HG02938 (cell line): ENCODE data around the gene OCEL1.
"Not testable (repeated sequence)": the region's sequence is repeated elsewhere in the genome, so short reads cannot be mapped to it uniquely, and the experiment has no call there.

Experiments
- ATAC-seq: cut with Tn5 transposase; IDR thresholded peaks from one replicate; pipeline ENCODE4 v1.9.1; 2021; ENCODE audit warnings: mild to moderate bottlenecking, moderate library complexity; ENCODE audit not compliant: unreplicated experiment

OCEL1 gene, protein sequence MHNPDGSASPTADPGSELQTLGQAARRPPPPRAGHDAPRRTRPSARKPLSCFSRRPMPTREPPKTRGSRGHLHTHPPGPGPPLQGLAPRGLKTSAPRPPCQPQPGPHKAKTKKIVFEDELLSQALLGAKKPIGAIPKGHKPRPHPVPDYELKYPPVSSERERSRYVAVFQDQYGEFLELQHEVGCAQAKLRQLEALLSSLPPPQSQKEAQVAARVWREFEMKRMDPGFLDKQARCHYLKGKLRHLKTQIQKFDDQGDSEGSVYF

DNA sequence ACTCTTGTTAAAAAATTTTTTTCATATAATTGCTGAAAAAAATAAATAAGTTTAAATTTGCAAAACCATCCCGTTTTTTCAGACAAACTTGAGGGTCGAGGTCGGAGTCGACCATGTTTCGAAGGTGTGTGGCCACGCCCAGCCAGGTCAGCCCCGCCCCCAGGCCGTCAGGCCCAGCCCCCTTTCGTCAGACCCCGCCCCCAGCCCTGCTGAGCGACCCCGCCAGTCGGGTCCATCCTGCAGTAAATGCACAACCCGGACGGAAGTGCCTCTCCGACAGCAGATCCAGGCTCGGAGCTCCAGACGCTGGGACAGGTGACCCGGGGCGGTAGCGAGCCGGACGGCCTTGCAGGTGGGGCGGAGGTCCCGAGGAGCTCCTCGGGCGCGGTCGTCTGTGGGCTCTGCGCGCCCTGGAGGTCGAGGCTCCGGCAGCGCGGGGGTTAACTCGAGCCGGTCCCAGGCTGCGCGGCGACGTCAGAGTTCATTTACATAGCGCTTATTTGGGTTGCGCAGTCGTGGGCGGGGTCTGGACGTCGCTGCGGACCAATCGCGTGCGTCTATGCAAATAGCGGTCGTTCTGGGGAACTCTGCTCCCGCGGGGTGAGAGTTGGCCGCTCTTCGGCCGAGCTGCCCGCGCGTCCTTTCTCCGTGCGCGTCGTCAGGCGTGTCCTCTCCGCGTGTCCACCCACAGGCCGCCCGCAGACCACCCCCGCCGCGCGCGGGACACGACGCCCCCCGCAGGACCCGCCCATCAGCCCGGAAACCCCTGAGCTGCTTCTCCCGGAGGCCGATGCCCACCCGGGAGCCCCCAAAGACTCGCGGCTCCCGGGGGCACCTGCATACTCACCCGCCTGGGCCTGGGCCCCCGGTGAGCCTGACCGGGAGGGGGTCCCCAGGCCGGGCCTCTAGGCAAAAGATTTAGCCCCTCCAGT is at the start of gene OCEL1:
TSS of gene OCEL1 (plus strand) at position 225 of the 932 bp plus-strand sequence. CDS start at position 247, 22 bp downstream.
- peak; percentile 90 for ATAC-seq

DNA sequence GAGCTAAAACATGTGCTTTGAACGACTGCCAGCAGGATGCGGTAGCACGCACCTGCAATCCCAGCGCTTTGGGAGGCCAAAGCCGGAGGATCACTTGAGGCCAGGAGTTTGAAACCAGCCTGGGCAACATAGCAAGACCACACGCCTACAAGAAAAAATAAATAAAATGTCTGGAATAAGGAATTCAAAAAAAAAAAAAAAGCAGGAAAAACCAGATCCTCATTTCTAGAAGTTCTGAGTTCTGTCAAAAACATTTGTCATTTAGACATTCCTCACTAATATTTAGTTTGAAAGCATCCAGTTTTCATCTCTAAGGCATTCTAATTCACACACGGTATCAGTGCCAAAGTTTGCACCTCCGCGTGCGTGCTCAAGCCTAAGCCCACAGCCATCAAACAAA is 47.7 kb upstream of the OCEL1 start:
- no peak for ATAC-seq

DNA sequence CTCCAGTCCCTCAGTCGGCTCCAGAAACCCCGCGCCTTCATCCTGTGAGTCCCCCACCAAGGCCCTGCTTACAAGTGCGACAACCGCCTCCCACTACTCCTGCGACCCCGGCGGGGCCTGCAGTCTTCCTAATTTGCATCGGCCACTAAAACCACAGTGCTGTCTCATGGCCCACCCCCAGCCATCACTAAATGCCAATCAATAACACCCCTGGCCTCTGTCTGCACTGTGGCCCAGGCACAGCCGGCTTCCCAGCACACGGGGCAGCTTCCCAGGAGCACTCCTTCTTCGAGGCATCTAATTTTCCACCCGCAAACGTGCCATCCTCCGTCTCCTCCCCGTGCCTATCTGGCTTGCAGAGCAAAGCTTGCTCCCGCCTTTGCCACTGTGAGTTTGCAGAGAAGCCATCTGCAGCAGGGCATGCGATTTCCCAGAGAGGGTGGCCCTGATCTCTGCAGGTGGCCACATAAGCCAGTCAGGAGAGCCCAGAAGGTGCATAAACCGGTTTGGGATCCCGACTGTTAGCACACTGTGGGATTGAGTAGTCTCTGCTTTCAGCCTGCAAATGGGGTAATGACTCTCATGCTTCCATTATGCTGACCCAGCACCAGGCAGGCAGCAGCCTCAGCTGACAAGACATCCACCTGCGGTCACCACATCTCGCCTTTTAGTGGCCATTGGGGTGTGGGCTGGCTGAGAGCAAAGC is 44.9 kb upstream of the OCEL1 start:
- ATAC-seq: no peak

DNA sequence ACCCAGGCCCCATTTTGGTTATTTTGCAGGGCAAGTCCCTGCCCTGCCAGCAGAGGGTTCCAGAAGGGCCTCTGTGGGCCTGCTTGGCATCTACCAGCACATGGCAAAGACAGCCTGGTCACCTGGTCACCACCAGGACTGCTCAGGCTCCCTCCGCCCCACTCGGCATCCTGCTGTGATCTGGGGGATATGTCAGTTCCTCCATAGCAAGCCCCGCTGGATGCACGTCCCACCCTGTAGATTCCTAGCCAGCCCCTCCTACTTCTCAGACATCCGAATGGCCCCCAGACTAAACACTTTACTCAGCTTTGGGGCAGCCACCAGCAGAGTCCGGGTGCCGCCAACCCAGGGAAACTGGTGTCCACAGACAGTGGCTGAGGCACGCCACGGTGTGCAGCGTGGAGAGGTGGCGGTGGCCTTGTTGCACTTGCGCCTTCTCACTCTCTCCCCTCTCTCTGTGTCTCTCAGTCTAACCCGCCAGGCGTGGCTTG is 42.7 kb upstream of the OCEL1 start:
- no peak for ATAC-seq

DNA sequence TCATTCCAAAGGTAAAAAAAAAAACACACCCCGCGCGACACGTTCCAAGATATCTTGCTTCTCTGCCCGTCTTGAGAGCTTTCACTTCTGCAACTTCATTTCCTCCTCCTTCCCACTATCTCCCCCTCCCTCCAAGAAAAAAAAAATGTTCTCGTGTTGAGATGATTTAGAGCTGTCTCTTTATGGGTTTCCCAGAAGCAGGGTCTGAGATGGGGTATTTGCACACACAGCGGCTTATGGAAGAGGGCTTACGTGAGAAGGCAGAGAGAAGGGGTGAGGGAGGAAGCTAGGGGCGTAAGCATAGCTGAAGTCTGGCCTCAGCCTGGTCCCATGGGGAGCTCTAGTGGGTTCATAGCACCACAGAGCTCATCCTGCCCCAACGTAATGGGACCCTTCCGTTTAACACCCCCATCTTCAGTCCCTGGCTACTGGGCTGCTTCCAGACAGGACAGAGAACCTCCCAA is 42.1 kb upstream of the OCEL1 start:
- no peak for ATAC-seq

DNA sequence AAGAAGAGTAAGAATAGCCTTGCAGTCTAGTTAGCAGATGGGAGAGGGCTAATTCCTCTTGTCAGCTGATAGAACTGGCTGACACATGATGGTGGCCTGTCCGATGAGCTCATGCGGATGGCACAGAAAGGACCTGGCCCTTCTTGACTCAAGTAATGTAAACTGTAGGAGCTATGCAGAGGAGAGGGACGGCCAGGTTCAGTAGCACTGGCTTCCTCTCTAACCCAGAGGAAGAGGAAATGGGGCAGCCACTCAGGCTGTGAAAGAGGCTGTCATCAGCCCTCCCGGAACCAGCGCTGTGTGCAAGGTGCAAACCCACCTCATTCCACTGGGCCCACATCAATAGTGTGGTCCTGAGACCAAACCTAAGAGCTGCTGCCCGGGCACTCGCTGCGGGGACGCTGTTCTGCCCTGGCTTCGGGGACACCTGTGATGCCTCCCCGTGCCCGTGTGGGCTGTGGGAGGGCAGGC is 41.6 kb upstream of the OCEL1 start:
- no peak for ATAC-seq

DNA sequence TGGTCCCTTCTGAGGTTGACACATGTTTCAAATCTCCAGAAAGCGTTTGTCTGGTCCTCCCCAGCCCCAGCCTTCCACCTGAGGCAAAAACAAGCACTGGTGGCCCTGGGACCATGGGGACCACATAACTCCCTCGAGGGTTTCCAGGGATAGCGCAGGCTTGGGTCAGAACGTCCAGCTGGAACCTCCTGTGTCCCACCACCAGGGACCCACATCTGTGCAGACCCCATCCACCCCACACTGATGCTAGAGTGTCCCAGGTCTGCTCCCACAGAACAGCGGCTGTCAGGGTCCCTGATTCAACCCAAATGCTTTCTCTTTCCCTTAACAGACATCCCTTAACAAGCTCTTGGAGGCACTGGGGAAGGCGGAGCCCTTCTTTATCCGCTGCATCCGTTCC is 40.4 kb upstream of the OCEL1 start:
- no peak for ATAC-seq

DNA sequence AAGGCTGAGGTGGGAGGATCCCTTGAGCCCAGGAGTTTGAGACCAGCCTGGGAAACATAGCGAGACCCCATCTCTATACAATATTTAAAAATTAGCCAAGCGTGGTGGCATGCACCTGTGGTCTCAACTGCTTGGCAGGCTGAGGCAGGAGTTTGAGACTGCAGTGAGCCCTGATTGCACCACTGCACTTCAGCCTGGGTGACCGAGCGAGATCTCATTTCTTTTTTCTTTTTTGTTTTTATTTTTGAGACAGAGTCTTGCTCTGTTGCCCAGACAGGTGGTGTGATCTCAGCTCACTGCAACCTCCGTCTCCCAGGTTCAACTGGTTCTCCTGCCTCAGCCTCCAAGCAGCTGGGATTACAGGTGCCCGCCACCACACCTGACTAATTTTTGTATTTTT is 34.3 kb upstream of the OCEL1 start:
- ATAC-seq: not testable (repeated sequence)

DNA sequence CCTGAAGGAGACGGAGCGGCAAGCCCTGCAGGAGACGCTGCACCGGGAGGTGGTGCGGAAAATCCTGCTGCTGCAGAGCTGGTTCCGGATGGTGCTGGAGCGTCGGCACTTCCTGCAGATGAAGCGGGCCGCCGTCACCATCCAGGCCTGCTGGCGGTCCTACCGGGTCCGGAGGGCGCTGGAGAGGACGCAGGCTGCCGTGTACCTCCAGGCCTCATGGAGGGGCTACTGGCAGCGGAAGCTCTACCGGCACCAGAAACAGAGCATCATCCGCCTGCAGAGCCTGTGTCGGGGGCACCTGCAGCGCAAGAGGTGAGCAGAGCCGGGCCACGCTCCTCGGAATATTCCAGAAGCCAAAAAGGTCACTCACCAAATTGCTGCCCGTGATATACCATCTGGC is 33.3 kb upstream of the OCEL1 start:
- no peak for ATAC-seq

DNA sequence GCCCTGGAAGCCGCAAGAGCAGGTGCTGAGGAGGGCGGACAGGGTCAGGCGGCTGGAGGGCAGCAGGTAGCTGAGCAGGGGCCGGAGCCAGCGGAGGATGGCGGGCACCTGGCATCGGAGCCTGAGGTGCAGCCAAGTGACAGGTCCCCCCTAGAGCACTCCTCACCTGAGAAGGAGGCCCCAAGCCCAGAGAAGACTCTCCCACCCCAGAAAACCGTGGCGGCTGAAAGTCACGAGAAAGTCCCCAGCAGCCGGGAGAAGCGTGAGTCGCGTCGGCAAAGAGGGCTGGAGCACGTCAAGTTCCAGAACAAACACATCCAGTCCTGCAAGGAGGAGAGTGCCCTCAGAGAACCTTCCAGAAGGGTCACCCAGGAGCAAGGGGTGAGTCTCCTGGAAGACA is 31.4 kb upstream of the OCEL1 start:
- ATAC-seq: no peak

DNA sequence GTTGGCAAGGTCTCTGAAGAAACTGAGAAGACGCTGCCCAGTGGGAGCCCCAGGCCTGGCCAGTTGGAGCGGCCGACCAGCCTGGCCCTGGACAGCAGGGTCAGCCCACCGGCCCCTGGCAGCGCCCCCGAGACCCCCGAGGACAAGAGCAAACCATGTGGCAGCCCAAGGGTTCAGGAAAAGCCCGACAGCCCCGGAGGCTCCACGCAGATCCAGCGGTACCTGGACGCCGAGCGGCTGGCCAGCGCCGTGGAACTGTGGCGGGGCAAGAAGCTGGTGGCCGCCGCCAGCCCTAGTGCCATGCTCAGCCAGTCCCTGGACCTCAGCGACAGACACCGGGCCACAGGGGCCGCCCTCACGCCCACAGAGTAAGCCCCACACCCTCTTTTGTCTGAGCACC is 30.9 kb upstream of the OCEL1 start:
- ATAC-seq: no peak

DNA sequence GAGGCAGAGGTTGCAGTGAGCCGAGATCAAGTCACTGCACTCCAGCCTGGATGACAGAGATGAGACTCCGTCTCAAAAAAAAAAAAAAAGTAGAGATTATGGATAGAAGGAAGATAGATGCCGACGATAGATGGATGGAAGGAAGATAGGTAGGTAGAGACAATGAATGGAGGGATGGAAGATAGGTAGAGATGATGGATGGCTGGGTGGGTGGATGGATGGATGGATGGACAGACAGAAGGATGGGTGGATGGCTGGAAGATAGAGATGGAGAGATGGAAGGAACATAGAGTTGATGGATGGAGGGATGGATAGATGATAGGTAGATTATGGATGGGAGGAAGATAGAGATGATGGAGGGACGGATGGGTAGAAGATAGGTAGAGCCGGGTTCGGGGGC is 29.4 kb upstream of the OCEL1 start:
- ATAC-seq: no peak

DNA sequence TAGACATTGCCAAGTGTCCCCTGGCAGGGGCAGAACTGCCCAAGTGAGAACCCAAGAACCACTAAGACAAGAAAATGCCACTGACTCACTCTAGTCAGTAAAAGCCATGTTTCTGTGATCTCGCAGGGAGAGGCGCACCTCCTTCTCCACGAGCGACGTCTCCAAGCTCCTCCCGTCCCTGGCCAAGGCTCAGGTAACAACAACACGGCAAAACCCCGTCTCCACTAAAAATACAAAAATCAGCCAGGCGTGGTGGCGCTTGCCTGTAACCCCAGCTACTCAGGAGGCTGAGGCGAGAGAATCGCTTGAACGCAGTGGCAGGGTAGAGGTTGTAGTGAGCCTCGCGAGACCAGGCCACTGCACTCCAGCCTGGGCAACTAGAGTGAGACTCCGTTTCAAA is 28.4 kb upstream of the OCEL1 start:
- no peak for ATAC-seq

DNA sequence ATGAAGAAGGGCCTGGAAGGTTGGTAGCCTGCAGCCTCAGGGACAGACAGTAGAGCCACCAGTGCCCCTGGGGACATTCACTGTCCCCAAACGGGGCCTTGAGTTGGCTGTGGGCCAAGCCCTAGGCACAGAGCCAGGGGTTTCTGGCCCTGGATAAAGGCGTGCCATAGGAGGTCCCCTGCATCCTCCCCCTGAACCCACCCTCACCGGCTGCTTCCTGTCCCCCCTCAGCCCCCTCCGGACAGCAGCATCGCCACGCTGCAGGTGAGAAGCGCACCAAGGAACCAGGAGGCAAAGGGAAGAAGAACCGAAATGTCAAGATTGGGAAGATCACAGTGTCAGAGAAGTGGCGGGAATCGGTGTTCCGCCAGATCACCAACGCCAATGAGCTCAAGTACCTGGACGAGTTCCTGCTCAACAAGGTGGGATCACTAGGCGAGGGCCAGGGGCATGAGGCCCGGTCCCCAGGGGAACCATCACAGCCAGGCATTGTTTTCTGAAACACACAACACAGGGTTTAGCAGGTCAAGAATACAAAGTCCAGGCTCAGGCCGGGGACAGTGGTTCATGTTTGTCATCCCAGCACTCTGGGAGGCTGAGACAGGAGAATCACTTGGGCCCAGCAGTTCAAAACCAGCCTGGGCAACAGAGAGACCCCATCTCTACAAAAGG is 25.5 kb upstream of the OCEL1 start:
- no peak for ATAC-seq

DNA sequence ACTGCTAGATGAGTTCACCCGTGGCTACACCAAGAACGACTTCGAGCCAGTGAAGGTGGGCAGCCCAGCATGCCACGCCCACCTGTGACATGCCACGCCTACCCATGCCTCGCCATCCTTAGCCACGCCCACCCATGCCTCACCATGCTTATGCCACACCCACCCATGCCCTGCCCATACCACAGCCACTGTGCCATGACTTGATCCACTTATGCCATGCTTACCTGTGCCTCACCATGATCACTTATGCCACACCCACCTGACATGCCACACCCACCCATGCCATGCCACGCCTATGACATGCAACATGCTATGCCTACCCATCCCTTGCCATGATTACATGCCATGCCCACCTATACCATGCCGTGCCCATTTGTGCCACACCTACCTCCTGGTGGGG is 23.8 kb upstream of the OCEL1 start:
- ATAC-seq: no peak

DNA sequence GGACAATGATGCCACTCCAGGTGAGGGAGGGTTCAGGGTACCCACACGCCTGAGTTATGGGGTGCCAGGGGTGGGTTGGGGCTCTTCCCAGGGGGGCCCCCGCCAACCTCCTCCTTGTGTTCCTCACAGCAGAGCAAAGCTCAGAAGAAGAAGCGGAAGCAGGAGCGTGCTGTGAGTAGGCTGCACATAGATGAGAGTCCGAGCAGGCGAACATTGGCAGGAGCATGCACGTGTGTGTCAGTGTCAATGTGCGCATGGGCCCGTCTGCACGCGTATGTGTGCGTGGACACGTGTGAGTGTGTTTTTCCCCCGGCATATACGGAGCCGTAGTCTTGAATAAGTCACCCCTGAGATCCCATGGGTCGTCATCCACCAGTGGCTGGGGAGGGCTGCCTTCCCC is 23.3 kb upstream of the OCEL1 start:
- no peak for ATAC-seq

DNA sequence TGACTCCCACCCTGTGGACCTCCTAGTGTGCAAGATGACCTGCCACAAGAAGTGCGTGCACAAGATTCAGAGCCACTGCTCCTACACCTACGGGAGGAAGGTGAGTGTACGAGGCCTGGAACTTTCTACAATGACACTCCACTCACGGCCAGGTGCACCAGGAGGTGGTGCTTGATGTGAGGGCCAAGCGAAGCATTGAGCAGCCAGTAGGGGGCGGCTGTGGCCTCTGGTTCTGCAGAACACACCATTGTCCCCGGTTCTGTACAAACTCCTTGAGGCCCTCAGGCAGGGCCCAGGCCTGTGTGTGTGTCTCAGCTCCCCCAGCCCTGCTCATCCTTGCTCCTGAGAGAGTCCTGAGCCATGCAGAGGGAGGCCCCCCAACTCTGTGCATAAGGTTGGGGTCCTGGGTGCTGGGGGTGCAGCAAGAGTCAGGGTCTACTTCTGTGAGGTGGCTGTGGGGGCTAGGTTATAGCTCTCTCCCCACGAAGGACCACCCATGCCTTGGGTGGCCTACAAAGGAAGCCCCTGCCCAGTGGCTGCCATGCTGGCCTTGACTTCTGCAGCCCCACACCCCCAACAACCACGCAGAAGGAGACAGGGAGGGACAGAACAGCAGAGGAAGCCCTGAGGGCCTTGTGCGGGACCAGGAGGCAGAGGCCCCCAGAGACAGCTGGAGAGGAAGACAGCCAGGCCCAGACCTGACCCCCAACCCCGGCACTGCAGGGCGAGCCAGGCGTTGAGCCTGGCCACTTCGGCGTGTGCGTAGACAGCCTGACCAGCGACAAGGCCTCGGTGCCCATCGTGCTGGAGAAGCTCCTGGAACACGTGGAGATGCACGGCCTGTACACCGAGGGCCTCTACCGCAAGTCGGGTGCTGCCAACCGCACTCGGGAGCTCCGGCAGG is 20.5 kb upstream of the OCEL1 start:
- no peak for ATAC-seq

DNA sequence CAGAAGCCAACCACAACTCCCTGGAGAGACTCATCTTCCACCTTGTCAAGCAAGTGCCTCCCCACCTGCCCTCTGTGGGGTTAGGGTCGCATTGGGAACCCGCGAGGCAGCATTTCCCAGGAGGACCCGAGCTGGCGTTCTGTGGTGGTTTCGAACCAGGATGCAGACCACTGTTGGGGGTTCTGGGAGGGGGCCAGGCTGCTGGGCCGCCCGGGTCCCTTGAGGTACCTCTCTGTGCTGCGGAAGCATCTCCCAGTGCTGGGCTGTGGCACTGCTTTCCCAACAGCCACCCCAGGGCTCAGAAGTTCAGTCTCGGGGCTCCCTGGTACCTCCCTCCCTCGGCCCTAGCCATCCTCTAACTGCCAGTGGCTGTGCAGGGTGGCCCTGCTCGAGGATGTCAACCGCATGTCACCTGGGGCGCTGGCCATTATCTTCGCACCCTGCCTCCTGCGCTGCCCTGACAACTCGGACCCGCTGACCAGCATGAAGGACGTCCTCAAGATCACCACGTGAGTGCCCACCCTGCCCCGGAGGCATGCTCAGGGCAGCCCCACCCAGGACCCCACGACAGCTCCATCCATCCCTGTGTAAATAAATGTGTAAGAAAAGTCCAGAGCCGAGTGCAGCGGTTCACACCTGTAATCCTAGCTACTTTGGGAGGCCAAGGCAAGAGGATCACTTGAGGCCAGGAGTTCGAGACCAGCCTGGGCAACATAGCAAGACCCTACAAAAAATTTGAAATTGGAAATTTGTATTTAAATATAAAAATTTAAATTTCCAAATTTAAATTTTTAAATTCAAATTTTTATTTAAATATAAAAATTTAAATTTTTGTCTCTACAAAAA is 19.1 kb upstream of the OCEL1 start:
- no peak for ATAC-seq
